Gastrocnemius medialis (tissue), 4 donors: ENCODE results near the gene RNLS.

ENCODE experiments used
- CTCF ChIP-seq, 5 experiments: fragments of 450-650 bp in 3 of 5; fragments of 200-600 bp in 2 of 5; sonication (generic) in 2 of 5; IDR thresholded peaks in 4 of 5; conservative IDR thresholded peaks in 1 of 5; 1 replicate in 4 of 5; 2 replicates in 1 of 5; pipeline ENCODE4 v1.5.1; 2016 to 2019; ENCODE audit warnings: antibody characterized with exemption in 5 of 5, mild to moderate bottlenecking in 3 of 5, moderate library complexity in 3 of 5
- POLR2A ChIP-seq, 2 donors: fragments of 450-650 bp; IDR thresholded peaks; one replicate each; pipeline ENCODE4 v1.6.1; 2017; ENCODE audit warnings: antibody characterized with exemption in 2 of 2, mild to moderate bottlenecking in 2 of 2, moderate library complexity in 2 of 2

- TF ChIP-seq POLR2A (IDR thresholded peaks at IDR 0.05) = no peak
- TF ChIP-seq CTCF (IDR thresholded peaks at IDR 0.05 in 4 of 5, conservative IDR thresholded peaks at IDR 0.05 in 1 of 5) = no peak
Measured at GRCh38 chr10:88458209-88458608, 124.9 kb downstream of the RNLS start.
